Mucosa of stomach (tissue), 1 donor: ENCODE results near the gene KEL.

ENCODE experiments used
- H3K27me3 ChIP-seq: one replicate; pipeline ENCODE4 v1.7.0; 2013; ENCODE audit warnings: mild to moderate bottlenecking, low read length; ENCODE audit not compliant: control insufficient read depth, insufficient read depth
- H3K36me3 ChIP-seq: one replicate; pipeline ENCODE4 v1.7.0; 2013; ENCODE audit warnings: low read length; ENCODE audit not compliant: control insufficient read depth, insufficient read depth
- H3K4me1 ChIP-seq: one replicate; pipeline ENCODE4 v1.7.0; 2013; ENCODE audit warnings: mild to moderate bottlenecking, low read length; ENCODE audit not compliant: control insufficient read depth, insufficient read depth
- H3K4me3 ChIP-seq: one replicate; pipeline ENCODE4 v1.7.0; 2013; ENCODE audit warnings: low read length
- H3K9ac ChIP-seq: one replicate; pipeline ENCODE4 v1.7.0; 2013; ENCODE audit warnings: mild to moderate bottlenecking, low read length, moderate library complexity
- H3K9me3 ChIP-seq: one replicate; pipeline ENCODE4 v1.7.0; 2013; ENCODE audit warnings: mild to moderate bottlenecking, low read length, moderate library complexity; ENCODE audit not compliant: control insufficient read depth
- donor health status: Pancreatic carcinoma.

Gene KEL

DNA sequence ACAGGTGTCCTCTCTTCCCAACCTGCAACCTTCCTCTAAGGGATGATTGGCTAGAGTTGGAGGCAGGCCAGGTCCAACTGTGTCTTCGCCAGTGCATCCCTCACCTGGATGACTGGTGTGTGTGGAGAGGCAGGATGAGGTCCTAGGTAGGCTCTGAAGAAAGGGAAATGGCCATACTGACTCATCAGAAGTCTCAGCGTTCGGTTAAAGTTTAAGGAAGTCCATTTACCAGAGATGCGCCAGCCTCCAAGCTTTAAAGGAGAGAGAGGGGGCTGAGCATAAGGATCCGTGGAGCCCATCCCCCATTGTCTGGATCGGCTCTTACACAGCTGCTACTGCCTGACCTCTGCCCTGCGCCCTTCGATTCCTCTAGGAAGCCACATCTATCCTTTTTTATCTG lies 4.4 kb downstream of the KEL start:
- Histone ChIP-seq H3K9ac (no peak overlapping the region), H3K27me3 (no peaks in the 10 kb centered on the region), H3K4me3 (no peak overlapping the region), H3K9me3 (no peaks in the 10 kb centered on the region), H3K4me1 (peaks cover 12% of the 10 kb centered on the region), H3K36me3 (no peaks in the 10 kb centered on the region)

DNA sequence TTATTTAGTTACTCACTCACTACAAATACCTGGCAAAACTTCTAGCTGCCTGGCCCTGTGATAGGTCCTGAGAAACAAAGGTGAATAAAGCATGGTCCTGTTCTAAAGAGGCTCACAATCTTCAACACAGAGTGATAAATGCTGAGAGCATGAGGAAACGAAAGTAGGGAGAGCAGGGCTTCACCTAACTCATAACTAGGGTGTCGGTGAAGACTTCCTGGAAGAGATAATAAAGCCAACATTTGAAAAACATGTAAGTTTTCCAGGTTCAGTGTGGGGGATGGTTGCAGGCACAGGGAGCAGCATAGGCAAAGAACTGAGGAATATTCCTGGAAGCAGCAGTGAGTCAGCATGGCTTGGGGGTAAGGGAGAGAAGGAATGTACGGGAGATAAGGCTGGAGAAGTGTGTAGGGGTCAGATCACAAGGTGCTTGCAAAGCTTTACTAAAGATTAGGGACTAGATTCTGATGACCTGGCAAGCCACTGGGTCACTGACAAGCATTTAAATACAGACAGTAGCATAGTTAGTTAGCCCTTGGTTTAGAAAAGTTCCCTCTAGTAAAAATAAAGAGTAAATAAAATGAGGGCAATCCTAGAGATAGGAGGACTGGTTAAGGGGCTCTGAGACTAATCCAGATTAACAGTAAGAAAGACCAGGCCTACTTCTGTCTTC lies 5.1 kb downstream of the KEL start:
- H3K9me3 ChIP-seq, result no peaks in the 10 kb centered on the region
- H3K36me3 ChIP-seq, result no peaks in the 10 kb centered on the region
- no peak overlapping the region for H3K4me3 ChIP-seq
- no peaks in the 10 kb centered on the region for H3K27me3 ChIP-seq
- no peak overlapping the region for H3K9ac ChIP-seq
- peaks cover 12% of the 10 kb centered on the region for H3K4me1 ChIP-seq

DNA sequence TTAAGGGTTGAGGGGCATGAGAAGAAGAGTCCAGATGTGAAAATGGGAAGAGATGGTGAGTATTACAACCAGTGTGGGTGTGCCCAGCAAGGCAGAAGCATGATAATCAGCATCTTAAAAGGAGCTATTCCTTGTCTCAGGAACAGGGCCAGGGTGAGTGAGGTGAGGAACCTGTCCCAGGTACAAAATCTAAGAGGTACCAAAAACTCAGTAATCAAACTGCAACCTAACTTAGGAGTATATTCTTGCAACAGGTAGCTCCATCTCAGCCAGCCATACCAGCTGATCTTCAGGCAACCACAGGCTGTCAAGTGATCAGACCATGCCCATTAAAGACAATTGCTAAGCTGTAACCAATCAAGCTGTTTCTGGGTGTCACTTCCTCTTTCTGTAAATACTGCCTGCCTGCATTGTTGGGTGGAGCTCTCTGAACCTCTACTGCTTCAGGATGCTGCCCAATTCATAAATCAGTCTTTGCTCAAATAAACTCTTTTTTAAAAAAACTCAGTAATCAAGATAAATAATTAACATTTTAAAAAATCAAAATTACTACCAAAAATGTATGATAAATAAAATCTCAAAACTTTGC lies 7.4 kb downstream of the KEL start:
- Histone ChIP-seq H3K36me3 (no peaks in the 10 kb centered on the region), H3K27me3 (no peaks in the 10 kb centered on the region), H3K9ac (no peak overlapping the region), H3K9me3 (no peaks in the 10 kb centered on the region), H3K4me3 (no peak overlapping the region), H3K4me1 (peaks cover 12% of the 10 kb centered on the region)

GRCh38 chr7:142950235-142950634 lies 11.9 kb downstream of the KEL start:
- no peak overlapping the region for H3K9ac ChIP-seq
- no peaks in the 10 kb centered on the region for H3K36me3 ChIP-seq
- no peaks in the 10 kb centered on the region for H3K9me3 ChIP-seq
- no peaks in the 10 kb centered on the region for H3K4me1 ChIP-seq
- H3K4me3 ChIP-seq, result no peak overlapping the region
- peaks cover 6% of the 10 kb centered on the region for H3K27me3 ChIP-seq

DNA sequence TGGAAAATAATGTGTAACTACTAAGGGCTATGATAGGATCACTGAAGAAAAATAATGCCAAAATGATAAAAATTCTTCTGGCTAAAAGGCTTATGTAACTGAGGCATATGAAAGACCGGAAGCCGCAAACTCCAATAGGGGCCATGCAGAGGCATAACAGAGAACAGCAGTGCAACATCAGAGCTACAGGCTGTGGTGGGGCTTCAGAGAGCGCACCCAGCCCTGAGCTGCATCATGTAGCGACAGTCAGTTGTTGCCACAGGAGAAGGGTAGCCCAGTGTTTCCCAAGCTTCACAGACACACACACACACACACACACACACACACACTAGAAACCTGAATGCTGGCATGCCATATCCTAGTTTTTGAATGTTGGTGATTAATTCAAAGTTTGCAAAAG lies 13.6 kb downstream of the KEL start:
- Histone ChIP-seq H3K4me3 (no peak overlapping the region), H3K36me3 (no peaks in the 10 kb centered on the region), H3K4me1 (no peaks in the 10 kb centered on the region), H3K9ac (no peak overlapping the region), H3K9me3 (no peaks in the 10 kb centered on the region), H3K27me3 (peaks cover 6% of the 10 kb centered on the region)

DNA sequence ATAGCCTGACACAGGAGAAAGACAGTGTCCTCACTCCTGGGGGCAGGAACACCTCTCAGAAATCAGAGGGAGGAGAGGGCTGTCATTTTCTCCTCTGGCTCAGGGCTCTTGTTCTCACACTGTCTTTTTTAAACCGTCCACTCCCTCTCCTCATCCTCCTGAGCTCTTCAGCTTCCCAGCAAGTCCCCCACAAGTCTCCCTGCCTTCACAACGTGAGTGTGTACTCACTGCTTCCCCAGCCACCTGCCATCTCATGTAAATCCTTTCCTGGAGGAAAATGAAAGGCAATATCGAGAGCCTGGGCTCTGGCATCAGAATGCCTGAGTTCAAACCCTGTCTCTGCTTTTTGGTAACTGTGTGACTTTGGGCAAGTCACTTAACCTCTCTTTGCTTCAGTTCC lies 17.2 kb downstream of the KEL start:
- Histone ChIP-seq H3K4me3 (no peak overlapping the region), H3K9me3 (no peaks in the 10 kb centered on the region), H3K4me1 (no peaks in the 10 kb centered on the region), H3K9ac (no peak overlapping the region), H3K36me3 (no peaks in the 10 kb centered on the region), H3K27me3 (peaks cover 21% of the 10 kb centered on the region)

GRCh38 chr7:142943706-142944268 lies 18.4 kb downstream of the KEL start:
- Histone ChIP-seq H3K36me3 (no peaks in the 10 kb centered on the region), H3K4me1 (no peaks in the 10 kb centered on the region), H3K9me3 (no peaks in the 10 kb centered on the region), H3K27me3 (peaks cover 18% of the 10 kb centered on the region), H3K9ac (no peak overlapping the region), H3K4me3 (no peak overlapping the region)

GRCh38 chr7:142942746-142943145 lies 19.4 kb downstream of the KEL start:
- no peak overlapping the region for H3K9ac ChIP-seq
- no peaks in the 10 kb centered on the region for H3K4me1 ChIP-seq
- peaks cover 14% of the 10 kb centered on the region for H3K27me3 ChIP-seq

GRCh38 chr7:142941541-142941940 lies 20.6 kb downstream of the KEL start:
- Histone ChIP-seq H3K4me1 (no peaks in the 10 kb centered on the region), H3K36me3 (no peaks in the 10 kb centered on the region), H3K9ac (no peak overlapping the region), H3K4me3 (no peak overlapping the region), H3K9me3 (no peaks in the 10 kb centered on the region), H3K27me3 (peaks cover 14% of the 10 kb centered on the region)

More at GRCh38 chr7:142942746-142943145, 19.4 kb downstream of the KEL start:
- H3K4me3 ChIP-seq, result no peak overlapping the region
- no peaks in the 10 kb centered on the region for H3K36me3 ChIP-seq
- no peaks in the 10 kb centered on the region for H3K9me3 ChIP-seq

- peaks cover 14% of the 10 kb centered on the region for H3K27me3 ChIP-seq
- no peaks in the 10 kb centered on the region for H3K4me1 ChIP-seq
- H3K9ac ChIP-seq, result no peak overlapping the region
- H3K9me3 ChIP-seq, result no peaks in the 10 kb centered on the region
- no peak overlapping the region for H3K4me3 ChIP-seq
- no peaks in the 10 kb centered on the region for H3K36me3 ChIP-seq
Measured at GRCh38 chr7:142940966-142941535, 21.1 kb downstream of the KEL start.

- Histone ChIP-seq H3K4me3 (no peak within 1 kb of the TSS), H3K9me3 (no peaks in the 10 kb centered on the region), H3K27me3 (peaks cover 14% of the 10 kb centered on the region), H3K9ac (no peak within 1 kb of the TSS), H3K4me1 (no peaks in the 10 kb centered on the region), H3K36me3 (no peaks in the 10 kb centered on the region)
Measured at GRCh38 chr7:142939226-142939910, 22.8 kb downstream of the KEL start, which contains the start of gene LLCFC1. TSS of gene LLCFC1 (plus strand) at chr7:142939484. CDS start at chr7:142939622, 138 bp downstream.

- no peaks in the 10 kb centered on the region for H3K4me1 ChIP-seq
- no peaks in the 10 kb centered on the region for H3K36me3 ChIP-seq
- no peak overlapping the region for H3K4me3 ChIP-seq
- H3K9ac ChIP-seq, result no peak overlapping the region
- H3K27me3 ChIP-seq, result peaks cover 14% of the 10 kb centered on the region
- H3K9me3 ChIP-seq, result no peaks in the 10 kb centered on the region
Measured at GRCh38 chr7:142938611-142939010, 23.6 kb downstream of the KEL start.
